COLO668 (cell line): Measurements from ENCODE around the gene CDK9.
"Not testable (repeated sequence)": the region's sequence is repeated elsewhere in the genome, so short reads cannot be mapped to it uniquely, and the experiment has no call there.

Experiments
- DNase-seq: peaks from one replicate; lab custom pipeline; 2025; ENCODE audit not compliant: unreplicated experiment; lab: John Stamatoyannopoulos, UW

Gene CDK9

DNA sequence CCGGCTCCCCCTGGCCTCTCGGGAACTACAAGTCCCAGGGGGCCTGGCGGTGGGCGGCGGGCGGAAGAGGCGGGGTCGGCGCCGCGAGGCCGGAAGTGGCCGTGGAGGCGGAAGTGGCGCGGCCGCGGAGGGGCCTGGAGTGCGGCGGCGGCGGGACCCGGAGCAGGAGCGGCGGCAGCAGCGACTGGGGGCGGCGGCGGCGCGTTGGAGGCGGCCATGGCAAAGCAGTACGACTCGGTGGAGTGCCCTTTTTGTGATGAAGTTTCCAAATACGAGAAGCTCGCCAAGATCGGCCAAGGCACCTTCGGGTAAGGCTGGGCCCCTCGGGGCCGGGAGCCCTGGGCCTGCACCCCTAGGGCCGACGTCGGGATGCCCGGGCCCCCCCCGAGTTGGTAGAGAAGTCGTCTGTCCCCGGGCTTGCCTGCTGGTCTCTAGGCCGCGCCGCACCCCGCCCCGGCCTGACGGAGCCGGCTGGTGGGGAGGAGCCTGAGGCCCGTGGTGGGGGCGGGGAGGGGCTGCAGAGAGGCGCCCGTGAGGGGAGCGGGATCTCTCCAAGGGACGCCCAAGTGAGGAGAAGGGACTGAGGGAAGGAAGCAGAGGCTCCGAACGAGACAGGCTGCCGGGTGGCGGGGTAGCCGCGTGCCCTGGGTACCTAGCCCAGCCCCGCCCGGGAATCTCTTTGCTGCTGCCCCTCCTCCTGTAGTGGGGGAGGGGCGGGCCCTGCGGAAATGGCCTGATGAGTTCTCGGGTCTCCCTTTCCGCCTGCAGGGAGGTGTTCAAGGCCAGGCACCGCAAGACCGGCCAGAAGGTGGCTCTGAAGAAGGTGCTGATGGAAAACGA is at the start of gene CDK9:
Gene CDK9 (plus strand): TSS at position 102 of the 840 bp plus-strand sequence. CDS start 115 bp downstream, at position 217.
- peak; percentile 93 for DNase-seq

DNA sequence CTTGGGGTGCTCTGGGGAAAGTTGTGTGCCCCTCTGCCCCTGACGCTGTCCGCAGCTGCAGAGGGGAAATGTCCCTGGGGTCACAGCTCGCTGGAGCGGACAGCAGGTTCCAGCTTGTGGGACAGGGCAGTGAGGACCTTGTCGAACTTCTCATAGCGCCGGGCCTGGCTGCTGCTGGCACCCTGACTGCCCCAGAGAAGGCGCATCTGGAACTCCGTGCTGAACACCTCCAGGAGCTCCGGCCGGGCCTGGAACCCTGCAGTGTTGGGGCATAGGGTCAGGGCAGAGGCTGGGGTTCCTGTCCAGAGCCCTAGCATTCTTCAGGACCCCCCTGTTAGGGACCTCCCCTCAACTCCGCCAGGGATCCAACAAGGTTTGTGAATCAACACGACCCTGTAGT is 47.2 kb upstream of the CDK9 start:
- no peak for DNase-seq

DNA sequence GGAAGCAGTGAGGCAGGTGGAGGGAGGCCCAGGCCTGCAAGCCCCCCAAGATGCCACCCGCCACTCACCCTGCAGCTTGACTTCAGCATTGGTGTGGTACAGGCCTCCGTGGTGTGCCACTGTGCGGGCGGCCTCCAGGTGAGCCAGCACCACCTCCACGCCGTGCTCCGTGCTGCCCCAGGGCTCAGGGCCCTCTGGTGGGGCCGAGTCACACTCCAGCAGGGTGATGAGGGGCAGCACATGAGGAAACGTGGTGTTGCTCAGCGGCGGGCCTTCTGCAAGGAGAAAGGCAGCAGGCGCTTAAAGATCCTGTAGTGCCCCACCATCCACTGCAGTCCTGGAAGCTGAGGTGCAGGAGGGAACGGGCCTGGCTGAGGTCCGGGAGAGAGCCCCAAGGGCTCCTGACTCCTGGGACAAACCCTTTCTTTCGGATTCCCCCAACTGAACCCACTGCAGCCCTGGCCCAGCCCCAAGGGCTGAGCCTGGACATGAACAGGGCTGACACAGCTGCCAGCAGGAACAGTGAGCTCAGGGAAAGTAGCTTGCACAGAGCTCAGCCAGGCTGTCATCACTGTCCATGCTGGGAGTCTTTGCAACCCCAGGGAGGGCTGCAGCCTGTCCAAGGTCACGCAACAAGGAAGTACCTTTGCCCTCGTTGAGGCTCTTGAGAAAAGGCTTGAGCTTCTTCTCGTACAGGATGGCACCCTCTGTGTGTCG is 46.1 kb upstream of the CDK9 start:
- DNase-seq: no peak

DNA sequence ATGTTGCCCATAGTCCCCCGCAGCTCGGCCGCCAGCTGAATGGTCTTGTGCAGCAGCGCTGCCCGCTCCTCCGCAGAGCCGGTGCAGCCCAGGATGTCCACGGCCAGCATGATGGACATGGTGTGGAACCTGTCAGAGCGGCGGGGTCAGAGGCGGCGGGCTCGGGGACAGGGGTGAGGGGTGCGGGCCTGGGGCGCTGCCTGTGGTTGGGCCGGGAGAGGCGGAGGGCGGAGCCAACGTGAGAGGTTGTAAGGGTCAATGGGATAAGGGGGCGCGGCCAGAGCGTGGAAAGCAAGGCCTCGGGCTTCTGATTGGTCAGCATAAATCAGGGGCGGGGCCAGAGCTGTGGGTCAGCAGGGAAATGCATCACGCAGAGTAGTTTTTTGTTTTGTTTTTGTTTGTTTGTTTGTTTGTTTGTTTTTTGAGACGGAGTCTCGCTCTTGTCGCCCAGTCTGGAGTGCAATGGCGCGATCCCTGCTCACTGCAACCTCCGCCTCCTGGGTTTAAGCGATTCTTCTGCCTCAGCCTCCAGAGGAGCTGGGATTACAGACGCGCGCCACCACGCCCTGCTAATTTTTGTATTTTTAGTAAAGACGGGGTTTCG is 43.9 kb upstream of the CDK9 start:
- peak; percentile 74 for DNase-seq

DNA sequence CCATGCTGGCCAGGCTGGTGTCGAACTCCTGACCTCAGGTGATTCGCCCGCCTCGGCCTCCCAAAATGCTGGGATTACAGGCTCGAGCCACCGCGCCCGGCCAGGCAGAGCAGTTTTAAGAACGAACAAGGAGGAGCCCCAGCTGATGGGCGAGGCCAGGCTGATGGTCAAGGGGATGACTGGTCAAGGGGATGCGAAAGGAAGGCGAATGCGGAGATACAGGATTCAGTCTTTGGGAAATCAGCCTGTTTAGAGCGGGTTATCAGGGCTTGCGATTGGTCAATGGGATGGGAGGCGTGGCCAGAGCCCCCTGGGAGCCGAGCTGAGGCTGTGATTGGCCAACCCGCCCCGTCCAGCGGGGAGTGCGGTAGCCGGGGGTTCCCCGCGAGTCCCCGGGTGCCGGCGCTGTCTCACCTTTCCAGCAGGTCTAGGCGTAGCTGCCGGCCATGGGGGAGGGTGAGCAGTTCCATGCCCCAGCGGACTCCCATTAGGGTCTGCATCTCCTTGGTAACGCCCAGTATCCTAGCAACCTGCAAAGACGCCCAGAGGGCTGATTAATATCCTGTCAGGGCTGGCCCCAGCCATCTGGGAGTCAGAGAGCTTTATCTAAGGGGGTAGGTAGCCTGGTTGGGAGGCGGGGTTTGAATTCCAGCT is 43.3 kb upstream of the CDK9 start:
- peak; percentile 87 for DNase-seq

DNA sequence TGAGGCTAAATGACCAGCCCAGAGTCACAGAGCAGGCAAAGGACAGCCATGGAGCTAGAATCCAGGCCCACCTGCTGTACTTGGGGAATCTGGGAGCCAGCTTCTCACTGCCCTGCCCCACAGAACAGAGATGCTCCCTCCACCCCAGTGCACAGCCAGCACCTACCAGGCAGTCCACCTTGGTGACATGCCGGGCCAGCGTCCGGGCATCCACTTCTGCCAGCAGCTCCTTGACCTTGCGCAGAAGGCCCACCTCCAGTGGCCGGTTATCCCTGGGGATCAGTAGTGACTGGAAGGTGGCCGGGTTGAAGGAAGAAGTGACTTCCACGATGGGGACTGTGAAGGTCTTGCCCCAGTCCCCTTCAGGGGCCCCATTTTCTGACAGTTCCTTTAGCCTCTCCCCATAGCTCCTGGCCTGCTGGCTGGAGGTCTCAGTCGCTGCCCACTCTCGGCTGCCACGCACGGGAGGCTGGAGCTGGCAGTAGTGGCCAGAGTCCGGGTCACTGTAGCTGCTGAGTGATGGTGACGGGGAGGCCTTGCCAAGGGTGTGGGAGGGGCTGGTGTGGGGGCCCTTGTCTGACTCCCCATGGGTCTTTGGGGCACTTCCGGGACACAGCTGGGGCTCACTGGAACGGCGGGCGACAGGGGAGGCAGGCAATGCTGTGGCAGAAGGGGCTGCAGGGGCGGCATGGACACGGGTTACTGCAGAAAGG is 41.3 kb upstream of the CDK9 start:
- no peak for DNase-seq

DNA sequence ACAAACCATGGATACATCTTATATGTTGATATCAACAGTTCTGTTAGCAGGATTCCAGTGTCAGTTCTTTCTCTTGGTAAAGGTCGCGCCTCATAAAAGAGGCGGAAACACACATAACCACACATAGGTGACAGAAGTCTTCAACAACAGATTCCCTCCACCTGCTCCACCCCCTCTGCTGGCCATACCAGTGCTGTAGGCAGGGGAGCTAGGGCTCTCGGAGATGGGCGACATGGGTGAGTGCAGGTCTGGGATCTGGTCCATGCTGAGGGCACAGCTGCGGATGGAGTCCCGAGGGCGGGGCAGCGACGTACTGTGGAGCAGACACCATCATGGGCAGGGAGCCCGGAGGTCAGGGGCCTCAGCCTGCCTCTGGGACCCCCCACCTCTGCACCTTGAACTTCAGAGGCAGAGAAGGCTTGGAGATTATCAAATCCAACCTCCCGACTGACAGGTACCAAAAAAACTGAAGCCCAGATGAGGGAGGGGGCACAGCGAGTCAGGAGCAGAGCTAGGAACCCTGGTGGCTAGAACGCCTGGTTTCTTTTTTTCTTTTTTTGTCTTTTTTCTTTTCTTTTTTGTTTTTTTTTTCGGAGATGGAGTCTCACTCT is 38.8 kb upstream of the CDK9 start:
- DNase-seq: peak; percentile 27

DNA sequence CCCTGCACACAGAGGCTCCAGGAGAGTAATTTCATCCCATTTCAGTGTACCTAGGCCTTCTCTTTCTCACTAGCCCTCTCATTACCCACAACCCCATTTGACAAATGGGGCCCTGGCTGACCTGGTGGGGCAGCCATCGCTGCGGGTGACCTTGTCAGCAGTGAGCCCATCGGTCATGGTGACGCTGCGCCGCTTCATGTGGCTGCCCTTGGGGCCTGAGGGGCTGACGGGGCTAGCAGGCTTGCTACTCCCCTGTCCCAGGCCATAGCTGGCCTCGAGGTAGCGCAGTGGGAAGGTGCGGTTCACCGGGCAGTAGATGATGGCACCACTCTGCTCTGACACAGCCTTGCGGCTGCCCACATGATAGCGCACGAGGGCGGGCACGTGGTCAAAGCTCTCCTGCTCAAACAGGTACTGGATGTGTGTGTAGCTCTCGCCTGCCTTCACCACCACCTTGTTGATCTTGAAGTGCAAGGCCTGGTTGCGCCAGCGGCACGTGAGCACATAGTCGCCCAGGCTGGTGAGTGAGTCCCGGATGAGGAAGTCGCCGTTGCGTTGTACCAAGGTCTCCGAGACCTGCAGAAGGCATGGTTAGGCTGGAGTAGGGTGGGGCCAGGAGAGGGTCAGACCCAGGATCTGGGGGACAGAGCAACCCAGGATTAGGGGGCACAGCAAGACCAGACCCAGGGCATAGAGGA is 36.6 kb upstream of the CDK9 start:
- DNase-seq: no peak

DNA sequence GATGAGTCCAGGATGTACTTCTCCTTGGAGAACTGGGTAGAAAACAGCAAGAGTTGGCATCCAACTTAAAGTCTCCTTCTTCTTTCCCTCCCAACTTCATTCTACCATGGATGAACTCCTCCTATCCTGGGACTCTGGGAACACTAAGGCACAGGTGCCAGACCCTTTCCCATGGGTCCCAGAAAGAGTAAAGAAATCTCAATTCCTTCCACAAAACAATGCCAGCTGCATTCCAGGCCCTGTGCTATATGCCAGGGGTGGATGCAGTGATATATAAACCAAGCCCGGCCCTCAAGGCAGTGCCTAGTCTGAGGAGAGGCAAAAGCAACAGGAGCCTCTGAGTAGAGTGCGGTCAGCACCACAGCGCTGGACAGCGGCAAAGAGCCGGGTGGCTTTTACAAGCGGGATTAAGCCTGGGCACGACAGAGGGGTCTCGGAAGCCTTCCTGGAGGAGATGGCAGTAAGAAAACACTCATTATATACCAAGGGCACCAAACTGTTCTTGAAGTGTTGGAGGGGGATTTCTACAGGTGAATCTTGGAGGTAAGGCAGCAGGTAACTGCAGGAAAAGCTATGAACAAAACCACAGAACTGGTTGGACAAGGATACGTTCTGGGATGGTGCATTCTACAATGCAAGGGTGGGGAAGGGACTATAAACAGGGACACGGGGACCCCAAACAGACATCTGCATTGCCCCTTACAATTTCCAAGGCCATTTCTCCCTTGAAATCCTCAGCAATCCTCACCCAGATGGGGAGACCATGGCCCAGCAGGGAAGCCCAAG is 34.4 kb upstream of the CDK9 start:
- DNase-seq: no peak

DNA sequence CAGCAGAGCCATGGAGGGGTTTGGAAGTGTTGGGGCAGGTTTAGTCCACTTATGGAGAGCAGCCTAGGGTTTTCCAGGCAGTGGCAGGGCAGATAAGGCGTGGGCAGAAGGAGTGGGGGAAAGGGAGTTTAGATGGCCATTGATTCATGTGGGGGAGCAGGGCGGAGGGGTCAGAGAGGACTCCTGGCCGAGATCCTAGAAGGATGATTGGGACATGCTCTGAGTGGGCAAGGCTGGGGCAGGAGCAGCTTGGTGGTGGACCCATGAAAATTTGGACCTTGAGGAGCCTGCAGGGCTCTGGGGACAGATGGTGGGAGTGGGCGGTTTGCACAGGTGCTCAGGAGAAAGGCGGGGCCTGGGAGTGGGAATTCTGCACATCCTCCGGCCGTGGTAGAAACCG is 32.7 kb upstream of the CDK9 start:
- no peak for DNase-seq

DNA sequence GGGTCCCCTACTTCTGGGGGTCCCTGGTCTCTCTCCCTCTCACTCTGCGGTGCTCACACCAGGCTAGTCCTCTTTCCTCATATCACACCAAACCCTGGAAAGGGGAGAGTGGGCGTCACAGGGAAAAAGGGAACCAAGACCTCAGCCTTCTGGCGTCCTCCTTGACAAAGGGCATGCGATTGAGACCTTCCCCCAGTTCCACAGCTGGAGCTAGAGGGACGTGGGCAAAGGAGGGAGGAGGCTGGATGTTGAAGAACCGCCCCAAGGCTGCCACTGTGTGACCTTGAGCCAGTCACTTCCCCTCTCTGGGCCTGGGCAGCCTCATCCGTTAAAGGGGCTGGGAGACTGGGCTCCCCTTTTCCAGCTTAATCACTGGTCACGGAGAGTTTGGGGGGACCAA is 32.2 kb upstream of the CDK9 start:
- no peak for DNase-seq

DNA sequence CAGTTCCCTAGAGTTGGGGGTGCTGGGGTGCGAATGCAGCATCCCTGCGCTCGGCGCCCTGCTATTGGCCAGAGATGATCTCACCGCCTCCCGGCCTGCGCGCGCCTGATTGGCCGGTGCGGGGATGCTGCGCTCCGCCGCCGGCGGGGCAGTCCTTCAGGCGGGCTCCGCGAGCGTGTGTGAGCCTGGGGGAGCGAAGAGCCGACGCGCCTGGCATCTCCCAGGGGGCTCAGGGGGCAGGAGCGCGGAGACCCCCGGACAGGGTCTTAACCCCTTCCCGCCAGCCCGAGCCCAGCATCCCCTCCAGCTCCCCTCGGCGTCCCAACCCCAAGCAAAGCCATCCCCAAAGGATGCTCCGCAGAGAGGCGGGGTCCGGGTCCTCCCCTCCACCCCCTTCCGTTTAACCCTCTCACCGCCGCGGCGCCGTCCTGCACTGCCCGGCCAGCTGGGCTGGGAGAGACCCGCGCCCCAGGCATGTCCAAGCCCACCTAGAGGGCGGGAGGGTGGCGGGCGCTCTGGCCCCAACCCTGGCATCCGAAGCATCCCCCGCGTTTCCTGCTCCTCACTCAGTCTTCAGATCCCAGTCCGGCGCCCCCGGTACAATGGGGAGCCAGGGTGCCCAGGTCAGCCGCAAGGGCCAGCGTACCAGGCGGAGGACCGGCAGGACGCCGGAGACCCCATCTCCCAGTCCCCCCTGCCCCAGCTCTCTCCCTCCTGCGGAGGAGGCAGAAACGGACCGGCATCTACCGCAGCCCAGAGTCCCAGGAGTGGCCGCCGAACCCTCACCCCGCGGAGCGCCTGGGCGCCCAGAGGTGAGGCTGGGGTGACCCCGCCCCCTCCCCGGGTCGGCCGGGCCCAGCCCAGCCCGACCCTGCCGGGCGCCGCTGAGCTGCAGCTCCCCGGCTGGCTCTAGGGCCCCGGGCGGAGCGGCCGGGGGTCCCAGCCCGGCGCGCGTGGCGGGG is 31.5 kb upstream of the CDK9 start:
- DNase-seq: peak; percentile 43

DNA sequence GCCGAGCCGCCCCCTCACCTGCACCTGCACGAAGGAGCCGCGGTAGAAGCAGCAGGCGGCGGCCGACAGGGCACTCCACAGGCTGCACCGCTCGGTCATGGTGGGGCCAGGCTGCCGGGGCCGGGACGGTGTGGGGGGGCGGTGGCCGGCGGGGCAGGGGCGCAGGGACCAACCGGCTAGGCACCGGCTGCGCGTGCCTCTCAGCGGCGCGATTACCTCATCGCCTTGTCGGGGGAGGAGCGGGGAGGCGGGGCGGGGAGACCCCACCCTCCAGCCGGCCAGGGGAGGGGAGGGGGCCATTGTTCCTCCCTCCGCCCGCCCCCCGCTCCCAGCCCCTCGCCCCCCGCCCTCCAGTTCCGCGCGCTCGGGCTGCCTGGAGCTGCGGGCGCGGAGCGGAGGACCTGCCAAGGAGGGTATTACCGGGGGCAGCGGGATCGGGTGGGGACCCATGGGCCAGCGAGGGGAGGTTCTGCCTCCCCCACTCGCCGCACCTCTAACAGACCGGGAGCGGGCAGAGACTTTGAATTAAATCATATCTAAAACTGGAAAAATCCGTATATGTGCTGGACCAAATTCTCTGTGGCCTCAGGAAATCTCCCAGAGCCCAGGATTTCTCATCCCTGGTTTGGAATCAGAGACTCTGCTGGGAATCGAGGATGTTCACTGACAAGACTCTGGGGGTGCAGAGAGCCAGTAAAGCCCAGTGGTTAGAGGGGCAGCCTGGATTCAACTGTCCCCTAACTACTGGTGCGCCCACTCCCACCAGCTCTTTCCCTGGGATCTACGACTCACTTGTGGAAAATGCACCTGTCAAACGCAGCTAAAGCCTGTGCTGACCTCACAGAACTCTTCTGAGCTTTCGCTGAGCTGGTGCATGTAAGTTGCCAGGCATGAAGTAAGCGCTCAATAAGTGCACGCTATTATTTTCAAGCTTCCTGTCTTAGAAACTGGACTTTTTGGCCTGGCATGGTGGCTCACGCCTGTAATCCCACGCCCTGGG is 30.5 kb upstream of the CDK9 start:
- peak; percentile 13 for DNase-seq

DNA sequence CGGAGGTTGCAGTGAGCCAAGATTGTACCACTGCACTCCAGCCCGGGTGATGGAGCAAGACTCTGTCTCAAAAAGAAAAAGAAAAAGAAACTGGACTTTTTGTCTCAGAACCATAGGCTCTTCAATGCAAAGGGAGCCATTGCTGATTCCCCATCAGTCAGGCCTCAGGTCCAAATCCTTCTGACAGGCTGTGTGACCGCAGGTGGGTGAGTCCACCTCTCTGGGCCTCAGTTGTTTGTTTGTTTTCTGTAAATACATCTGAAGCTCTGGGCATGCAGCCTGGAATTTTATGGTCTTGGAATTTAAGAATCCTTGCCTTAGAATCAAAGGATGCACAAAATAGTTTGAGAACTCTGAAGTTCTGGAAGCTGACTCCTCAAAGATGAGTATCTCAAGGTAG is 29.6 kb upstream of the CDK9 start:
- no peak for DNase-seq

DNA sequence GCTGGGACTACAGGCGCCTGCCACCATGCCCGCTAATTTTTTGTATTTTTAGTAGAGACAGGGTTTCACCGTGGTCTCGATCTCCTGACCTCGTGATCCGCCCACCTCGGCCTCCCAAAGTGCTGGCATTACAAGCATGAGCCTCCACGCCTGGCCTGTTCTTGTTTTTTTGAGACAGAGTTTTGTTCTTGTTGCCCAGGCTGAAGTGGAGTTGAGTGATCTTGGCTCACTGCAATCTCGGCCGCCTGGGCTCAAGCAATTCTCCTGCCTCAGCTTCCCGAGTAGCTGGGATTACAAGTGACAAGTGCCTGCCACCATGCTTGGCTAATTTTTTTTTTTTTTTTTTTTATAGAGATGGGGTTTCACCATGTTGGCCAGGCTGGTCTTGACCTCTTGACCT is 29.1 kb upstream of the CDK9 start:
- DNase-seq: not testable (repeated sequence)

DNA sequence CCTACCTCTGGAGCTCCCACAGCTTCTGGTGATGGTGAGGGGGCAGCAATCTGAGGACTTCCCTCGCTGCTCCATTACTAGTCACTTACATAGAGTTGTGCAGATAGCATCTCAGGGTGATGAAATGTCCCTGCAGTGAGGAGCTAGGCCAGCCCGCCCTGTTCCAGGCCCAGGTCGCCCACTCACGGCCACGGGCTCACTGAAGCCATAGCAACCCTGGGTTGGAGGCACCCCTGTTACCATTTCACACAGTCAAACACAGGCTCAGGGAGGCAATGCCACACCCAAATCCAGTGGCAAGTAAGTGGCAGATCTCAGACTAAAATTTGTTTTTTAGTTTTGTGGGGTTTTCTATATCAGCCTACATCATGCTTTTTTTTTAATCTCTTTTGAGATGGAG is 27.0 kb upstream of the CDK9 start:
- no peak for DNase-seq

DNA sequence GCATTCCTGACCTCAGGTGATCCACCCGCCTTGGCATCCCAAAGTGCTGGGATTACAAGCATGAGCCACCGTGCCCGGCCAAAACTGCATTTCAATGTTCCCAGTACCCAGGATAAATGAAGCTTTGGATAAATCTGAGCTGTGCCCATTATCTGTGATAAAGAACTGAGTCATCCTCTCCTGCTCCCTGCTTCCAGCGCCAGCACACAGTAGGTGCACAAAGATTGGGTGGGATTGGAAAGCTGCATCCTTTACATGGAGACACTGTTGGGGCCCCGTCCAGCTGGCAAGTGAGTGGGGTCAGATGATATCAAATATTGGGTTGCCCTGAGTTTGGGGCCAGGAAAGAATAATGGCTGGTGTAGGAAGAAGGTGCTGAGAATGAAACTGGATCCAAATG is 24.8 kb upstream of the CDK9 start:
- DNase-seq: no peak
